ENCODE results near the gene NR0B1. TPM values are rescaled to one million over a fixed set of nuclear protein-coding genes. Genes with fewer than 3 reads are reported as not detected.

The NR0B1 gene
- total RNA-seq, 1 donor from 2014 or later = not detected

DNA sequence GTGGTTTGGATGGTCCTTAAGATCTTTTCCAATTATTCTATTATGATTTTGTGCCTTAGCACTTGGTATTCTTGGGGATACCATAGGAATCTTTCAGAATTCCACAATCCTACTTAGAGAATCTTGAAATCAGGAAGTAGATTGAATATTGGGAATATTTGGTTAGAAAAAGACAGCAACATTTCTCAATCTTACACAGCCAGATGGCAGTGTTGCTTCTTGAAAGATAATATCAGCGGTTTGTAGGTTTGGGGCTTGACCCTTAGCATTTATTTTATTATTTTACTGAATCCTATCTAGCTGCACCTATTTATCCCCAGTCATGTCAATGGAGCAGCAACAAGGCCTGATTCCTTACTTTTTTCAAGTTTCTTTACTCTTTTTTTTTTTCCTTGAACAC is 33.7 kb downstream of the NR0B1 start:
- intact Hi-C loops (cut with micrococcal nuclease) = no loop called here

DNA sequence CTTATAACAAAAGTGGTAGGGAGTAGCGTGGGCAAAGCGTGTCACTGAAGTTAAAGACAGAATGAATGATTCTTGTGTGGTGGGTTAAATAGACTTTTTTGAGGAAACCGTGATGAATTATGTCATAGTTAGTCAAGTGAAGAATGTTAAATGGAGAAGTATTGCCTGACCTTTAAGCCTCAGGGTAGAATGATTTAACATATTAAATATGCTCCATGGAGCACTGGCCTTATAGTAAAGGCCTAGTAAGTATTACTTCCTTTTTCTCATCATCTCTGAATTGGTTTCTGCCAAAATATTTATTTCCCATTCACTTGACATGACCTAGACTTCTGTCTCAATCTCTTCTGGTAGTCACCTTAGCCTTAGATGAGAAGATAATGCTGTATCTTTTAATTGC is 38.6 kb downstream of the NR0B1 start:
- intact Hi-C loops (cut with micrococcal nuclease) = no loop called here

DNA sequence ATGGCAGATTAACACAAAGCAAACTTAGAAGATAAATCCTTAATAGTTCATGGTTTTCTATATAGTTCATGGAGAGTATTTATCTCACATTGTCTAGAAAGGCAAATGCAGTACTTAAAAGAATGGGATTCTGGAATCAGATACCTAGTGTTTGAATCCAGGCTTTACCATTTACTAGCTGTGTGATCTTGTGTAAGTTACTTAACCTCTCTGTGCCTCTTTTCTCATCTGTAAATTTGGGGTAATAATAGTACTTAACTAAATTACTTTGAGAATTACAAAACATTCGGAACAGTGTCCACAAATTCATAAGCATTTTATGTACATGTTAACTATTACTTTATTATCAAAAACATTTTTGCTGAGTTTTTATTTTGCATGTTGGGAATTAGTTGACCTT is 46.4 kb downstream of the NR0B1 start:
- intact Hi-C loops (cut with micrococcal nuclease) = no loop called here

- intact Hi-C loops (cut with micrococcal nuclease) = no loop called here
Observed at GRCh38 chrX:30261012-30261411, 48.2 kb downstream of the NR0B1 start.

- intact Hi-C loops (cut with micrococcal nuclease) = no loop called here
Observed at GRCh38 chrX:30259927-30260326, 49.3 kb downstream of the NR0B1 start.

Other genes with a start within 250 kb of the NR0B1 start
- gene MAGEB2, start 93.8 kb downstream of the NR0B1 start, total RNA-seq = not detected in 2 replicates
- gene MAGEB3, start 78.7 kb downstream of the NR0B1 start, total RNA-seq = not detected in 2 replicates
- not detected in 2 replicates for gene MAGEB4, start 67.4 kb downstream of the NR0B1 start, total RNA-seq
- not detected in 2 replicates for gene MAGEB1, start 62.2 kb downstream of the NR0B1 start, total RNA-seq